Lower lobe of right lung (tissue), 2 donors: ENCODE data around the gene AUTS2. TPM values are rescaled to one million over a fixed set of nuclear protein-coding genes. Genes with fewer than 3 reads are reported as not detected.

ENCODE experiments used
- ATAC-seq, 2 donors: fragments of 200-7000 bp; cut with Tn5 transposase; one replicate each; pipeline ENCODE4 v1.9.1; 2020 to 2022; ENCODE audit warnings: mild to moderate bottlenecking in 2 of 2, moderate library complexity in 2 of 2
- DNase-seq: peaks from one replicate; pipeline ENCODE4 v3.0.0-alpha.2; 2020
- H3K27ac ChIP-seq: fragments of 200-600 bp; one replicate; pipeline ENCODE4 v1.8.0; 2022
- H3K27me3 ChIP-seq: fragments of 200-600 bp; one replicate; pipeline ENCODE4 v1.8.0; 2022; ENCODE audit warnings: low read depth
- H3K36me3 ChIP-seq: fragments of 200-600 bp; one replicate; pipeline ENCODE4 v1.8.0; 2022; ENCODE audit warnings: mild to moderate bottlenecking
- H3K4me1 ChIP-seq: fragments of 200-600 bp; one replicate; pipeline ENCODE4 v1.8.0; 2022
- H3K4me3 ChIP-seq: fragments of 200-600 bp; one replicate; pipeline ENCODE4 v1.8.0; 2022; ENCODE audit warnings: mild to moderate bottlenecking
- H3K9me3 ChIP-seq: fragments of 200-600 bp; one replicate; pipeline ENCODE4 v1.8.0; 2022
- CTCF ChIP-seq: fragments of 200-600 bp; IDR thresholded peaks from one replicate; pipeline ENCODE4 v1.8.0; 2022; ENCODE audit warnings: antibody characterized with exemption, mild to moderate bottlenecking
- intact Hi-C: fragments of 100-400 bp; cut with DNase I; formaldehyde crosslinking; loops from one replicate; pipeline ENCODE4 v1.11.0; 2022
- total RNA-seq: library from RNA; stranded (reverse); fragmentation: NEBNext Ultra II Directional; extraction: Animal tissue kit (Norgen Biotek cat#: 25700); gene quantifications from one replicate; pipeline ENCODE4 v1.2.1, GENCODE V29; 2021
- donor health status: DM: no; HTN: yes; CAD: no; lungs with severe emphysema.

Gene AUTS2
- total RNA-seq, 1 donor from 2014 or later = 45.7 TPM

- H3K4me3 ChIP-seq = no peak overlapping the region
- no peak for TF ChIP-seq CTCF
- intact Hi-C loops = no loop called here
- no peaks in the 10 kb centered on the region for H3K27me3 ChIP-seq
- no peak overlapping the region for H3K27ac ChIP-seq
- H3K9me3 ChIP-seq = no peaks in the 10 kb centered on the region
- no peaks in the 10 kb centered on the region for H3K36me3 ChIP-seq
- DNase-seq (no peak), ATAC-seq (no peak)
- H3K4me1 ChIP-seq = no peaks in the 10 kb centered on the region
Observed at GRCh38 chr7:69922026-69922803, 323.9 kb downstream of the AUTS2 start.

GRCh38 chr7:69927461-69927860 is 329.2 kb downstream of the AUTS2 start:
- H3K27me3 ChIP-seq = no peaks in the 10 kb centered on the region
- no peak for DNase-seq
- H3K27ac ChIP-seq = no peak overlapping the region
- no peak for TF ChIP-seq CTCF
- H3K9me3 ChIP-seq = no peaks in the 10 kb centered on the region
- intact Hi-C loops = no loop called here
- no peaks in the 10 kb centered on the region for H3K36me3 ChIP-seq
- ATAC-seq = no peak
- no peak overlapping the region for H3K4me3 ChIP-seq
- no peaks in the 10 kb centered on the region for H3K4me1 ChIP-seq

GRCh38 chr7:69928621-69929020 is 330.3 kb downstream of the AUTS2 start:
- H3K4me1 ChIP-seq = no peaks in the 10 kb centered on the region
- intact Hi-C loops = no loop called here
- no peak for ATAC-seq
- no peak overlapping the region for H3K4me3 ChIP-seq
- no peak overlapping the region for H3K27ac ChIP-seq
- no peaks in the 10 kb centered on the region for H3K9me3 ChIP-seq
- H3K36me3 ChIP-seq = no peaks in the 10 kb centered on the region
- H3K27me3 ChIP-seq = no peaks in the 10 kb centered on the region
- DNase-seq = no peak
- TF ChIP-seq CTCF = no peak

- no peak overlapping the region for H3K4me3 ChIP-seq
- intact Hi-C loops = no loop called here
- no peaks in the 10 kb centered on the region for H3K27me3 ChIP-seq
- no peak for ATAC-seq
- H3K36me3 ChIP-seq = no peaks in the 10 kb centered on the region
- no peak for TF ChIP-seq CTCF
- H3K4me1 ChIP-seq = no peaks in the 10 kb centered on the region
- H3K9me3 ChIP-seq = no peaks in the 10 kb centered on the region
- no peak for DNase-seq
- no peak overlapping the region for H3K27ac ChIP-seq
Observed at GRCh38 chr7:69929622-69930021, 331.3 kb downstream of the AUTS2 start.

- DNase-seq (no peak), ATAC-seq (peak in 1 of 2 donors; percentile 41)
- Histone ChIP-seq H3K4me3 (no peak overlapping the region), H3K36me3 (no peaks in the 10 kb centered on the region), H3K27ac (no peak overlapping the region), H3K4me1 (no peaks in the 10 kb centered on the region), H3K27me3 (no peaks in the 10 kb centered on the region), H3K9me3 (no peaks in the 10 kb centered on the region)
- peak; percentile 56 for TF ChIP-seq CTCF
- intact Hi-C loops = no loop called here
Observed at GRCh38 chr7:69932034-69932628, 333.9 kb downstream of the AUTS2 start.
